K562 (cell line): ENCODE measurements around the gene WDR93. TPM values are rescaled to one million over a fixed set of nuclear protein-coding genes. Genes with fewer than 3 reads are reported as not detected.
A peak's percentile ranks its signal among the peaks of the same experiment; 100 is the strongest.

Source experiments
- ATAC-seq: fragments of 200-7000 bp; cut with Tn5 transposase; 3 replicates; pipeline ENCODE4 v1.9.1; 2020; ENCODE audit warnings: moderate library complexity
- BruUV-seq: library from RNA; stranded (reverse); fragments of 400-500 nt; replicated peaks from 2 replicates; lab custom pipeline; 2021; lab: Mats Ljungman, UMichigan
- CTCF ChIA-PET: fragments of 300-600 bp; formaldehyde crosslinking; extraction: SDS; loops from one replicate; lab custom pipeline; 2021; ENCODE audit warnings: low intra/inter-chr PET ratio; lab: Yijun Ruan, JAX
- POLR2A ChIA-PET: fragments of 300-600, 350-650 bp; sonication (Branson Sonifier 250); formaldehyde crosslinking; extraction: SDS; loops from one replicate; lab custom pipeline; 2021; ENCODE audit warnings: antibody characterized with exemption, inconsistent platforms; lab: Yijun Ruan, JAX
- DNase-seq, 4 experiments: peaks; one replicate each; pipeline versions ENCODE4 v3.0.0 to v3.0.0-alpha.2; 2011 to 2018; ENCODE audit warnings: low spot score in 3 of 4, mixed read lengths in 3 of 4; ENCODE audit errors: extremely low read depth in 1 of 4
- FAIRE-seq: peaks from 2 replicates; lab custom pipeline; 2011; peaks lifted over from hg19 to GRCh38; lab: Jason Lieb, UNC
- H2AFZ ChIP-seq: 2 replicates; pipeline ENCODE4 v1.6.0; 2011; ENCODE audit warnings: low read depth, low read length, control low read depth, inconsistent platforms
- H3K27ac ChIP-seq: fragments of 200-600 bp; 3 replicates; pipeline ENCODE4 v1.8.0; 2011; ENCODE audit warnings: low read depth, mild to moderate bottlenecking, control low read depth, inconsistent platforms, low read length, moderate library complexity, mixed read lengths; ENCODE audit errors: extremely low read depth
- H3K27me3 ChIP-seq, 2 experiments: fragments of 300-600 bp in 1 of 2; 2 replicates in 1 of 2; 3 replicates in 1 of 2; pipeline versions ENCODE4 v1.6.0 to v1.8.0; 2011; ENCODE audit warnings: inconsistent platforms in 2 of 2, low read length in 2 of 2, mild to moderate bottlenecking in 1 of 2, mixed read lengths in 1 of 2, moderate library complexity in 1 of 2; ENCODE audit not compliant: control insufficient read depth in 2 of 2, insufficient read depth in 2 of 2
- H3K36me3 ChIP-seq: fragments of 300-600 bp; 3 replicates; pipeline ENCODE4 v1.8.0; 2011; ENCODE audit warnings: mild to moderate bottlenecking, low read length, inconsistent platforms; ENCODE audit not compliant: control insufficient read depth, insufficient read depth
- H3K4me1 ChIP-seq, 2 experiments: fragments of 200-600 bp in 1 of 2; replicated peaks in 1 of 2; 2 replicates in 1 of 2; 3 replicates in 1 of 2; pipeline versions ENCODE4 v1.5.1 to v1.8.0; 2011; ENCODE audit warnings: inconsistent platforms in 2 of 2, low read length in 2 of 2, mild to moderate bottlenecking in 1 of 2, mixed read lengths in 1 of 2, moderate library complexity in 1 of 2; ENCODE audit not compliant: control insufficient read depth in 2 of 2, insufficient read depth in 2 of 2
- H3K4me2 ChIP-seq: 2 replicates; pipeline ENCODE4 v1.6.1; 2011; ENCODE audit warnings: low read length, control low read depth, inconsistent platforms, mixed read lengths; ENCODE audit not compliant: insufficient read depth
- H3K4me3 ChIP-seq: fragments of 200-600 bp; sonication (generic), shearing (Covaris generic); 2 replicates; pipeline ENCODE4 v1.5.1; 2016; ENCODE audit warnings: control low read depth, inconsistent platforms
- H3K79me2 ChIP-seq: fragments of 200-600 bp; 3 replicates; pipeline ENCODE4 v1.8.0; 2011; ENCODE audit warnings: low read length, inconsistent platforms; ENCODE audit not compliant: control insufficient read depth, insufficient read depth
- H3K9ac ChIP-seq, 2 experiments: 2 replicates each; pipeline versions ENCODE4 v1.6.0 to v1.6.1; 2011; ENCODE audit warnings: low read depth in 2 of 2, low read length in 2 of 2, control low read depth in 1 of 2, inconsistent platforms in 1 of 2, mild to moderate bottlenecking in 1 of 2, mixed read lengths in 1 of 2; ENCODE audit not compliant: insufficient read depth in 1 of 2
- H3K9me1 ChIP-seq: one replicate; pipeline ENCODE4 v1.6.0; 2011; ENCODE audit warnings: inconsistent platforms, mild to moderate bottlenecking, low read length, moderate library complexity; ENCODE audit not compliant: control insufficient read depth, insufficient read depth
- H3K9me3 ChIP-seq: replicated peaks from 2 replicates; pipeline ENCODE4 v1.5.1; 2011; ENCODE audit warnings: low read depth, low read length, inconsistent platforms; ENCODE audit not compliant: control insufficient read depth, insufficient read depth
- H4K20me1 ChIP-seq: replicated peaks from 2 replicates; pipeline ENCODE4 v1.6.1; 2011; ENCODE audit warnings: low read length, inconsistent platforms, mixed read lengths; ENCODE audit not compliant: control insufficient read depth, insufficient read depth
- ATF7 ChIP-seq: fragments of 450-650 bp; IDR thresholded peaks from 2 replicates; pipeline ENCODE4 v1.7.1; 2014; ENCODE audit warnings: mild to moderate bottlenecking, moderate library complexity
- CTCF ChIP-seq, 3 experiments: IDR thresholded peaks in 2 of 3; conservative IDR thresholded peaks in 1 of 3; 2 replicates each; pipeline ENCODE4 v1.5.1; 2011 to 2012; ENCODE audit warnings: low read length in 3 of 3, mild to moderate bottlenecking in 3 of 3, control low read depth in 2 of 3, improper control_type of control experiment in 1 of 3, inconsistent platforms in 1 of 3, low read depth in 1 of 3, mixed read lengths in 1 of 3, moderate library complexity in 1 of 3; ENCODE audit not compliant: insufficient read depth in 2 of 3
- HMBOX1 ChIP-seq: sonication (generic); IDR thresholded peaks from 2 replicates; pipeline ENCODE4 v1.6.1; 2016
- KAT7 ChIP-seq: sonication (generic); formaldehyde crosslinking; IDR thresholded peaks from 2 replicates; pipeline ENCODE4 v1.8.0; 2022; ENCODE audit warnings: missing genetic modification reagents, mild to moderate bottlenecking, borderline replicate concordance
- PKNOX1 ChIP-seq: fragments of 450-650 bp; IDR thresholded peaks from 2 replicates; pipeline ENCODE4 v1.6.1; 2016
- PTTG1 ChIP-seq: fragments of 450-650 bp; IDR thresholded peaks from 2 replicates; pipeline ENCODE4 v1.6.1; 2016; ENCODE audit warnings: low read depth, mild to moderate bottlenecking, missing genetic modification characterization, missing compliant biosample characterization
- ZNF146 ChIP-seq: IDR thresholded peaks from one replicate; pipeline ENCODE4 v1.6.1; 2018; ENCODE audit warnings: missing compliant biosample characterization; ENCODE audit not compliant: unreplicated experiment
- ZNF511 ChIP-seq: sonication (generic); formaldehyde crosslinking; IDR thresholded peaks from 2 replicates; pipeline ENCODE4 v1.8.0; 2022; ENCODE audit warnings: mild to moderate bottlenecking, missing genetic modification reagents
- WGBS: fragments of 100-300 bp; shearing (Covaris generic); methylation state at CpG from one replicate; pipeline ENCODE4 v1.1.6; 2016; ENCODE audit warnings: low coverage, mixed read lengths; ENCODE audit not compliant: insufficient coverage; ENCODE audit errors: missing lambda C conversion rate; 5-methylcytosine and 5-hydroxymethylcytosine counted together
- in situ Hi-C: fragments of 300-500 bp; cut with MboI; formaldehyde crosslinking; loops from 4 replicates; pipeline ENCODE4 v1.15.0; 2018; ENCODE audit warnings: inconsistent platforms, mixed read lengths
- intact Hi-C: fragments of 100-400 bp; cut with micrococcal nuclease; formaldehyde crosslinking; loops from 2 replicates; pipeline ENCODE4 v1.14.2; 2022
- polyA plus RNA-seq, 8 experiments: library from polyadenylated mRNA; depleted of rRNA in 4 of 8; stranded (reverse) in 5 of 8; unstranded in 3 of 8; fragments of >200 nt; fragmentation: Nextera tagmentation in 2 of 8; fragmentation: Illumina TruSeq in 1 of 8; extraction: Ambion mirVana in 2 of 8; extraction: Trizol in 1 of 8; gene quantifications; 2 replicates each; pipeline versions ENCODE4 v1.2.1 to v1.2.3, GENCODE V29; 2011 to 2014; ENCODE audit warnings: inconsistent platforms in 1 of 8, missing spikeins in 1 of 8
- total RNA-seq, 7 experiments: library from RNA; depleted of rRNA in 6 of 7; stranded (reverse); fragments of >200 nt in 6 of 7; fragmentation: Illumina TruSeq in 2 of 7; extraction: Trizol in 2 of 7; gene quantifications; 2 replicates each; pipeline versions ENCODE4 v1.2.1 to v1.2.3, GENCODE V29; 2011 to 2021; ENCODE audit warnings: low replicate concordance in 1 of 7

WDR93 gene
- total and polyA plus RNA-seq, 9 of the 15 experiments (the other 6 are each of a cell fraction or from before 2014, with no cell fraction given), result not detected

GRCh38 chr15:89654301-89654761, 36.3 kb upstream of the WDR93 start:
- no peak for DNase-seq
- H3K36me3 ChIP-seq, result no peaks in the 10 kb centered on the region
- CTCF ChIA-PET, result no interaction called here
- no peak for FAIRE-seq
- H2AFZ ChIP-seq, result no peak overlapping the region
- no peaks in the 10 kb centered on the region for H3K9me3 ChIP-seq
- H3K27me3 ChIP-seq, result peaks cover 7 to 35% of the 10 kb centered on the region in 2 experiments; a peak in 3 of 5 replicates
- TF ChIP-seq KAT7 (CRISPR knock-in tag) (no peak), PKNOX1 (no peak), ATF7 (no peak), HMBOX1 (no peak), ZNF146 (CRISPR knock-in tag) (no peak), ZNF511 (CRISPR knock-in tag) (no peak), CTCF (IDR thresholded peaks at IDR 0.05 in 2 of 3, conservative IDR thresholded peaks at IDR 0.05 in 1 of 3; ENCODE audit: insufficient read depth in 2 of 3, low read depth in 1 of 3, low read length in 3 of 3) (no peak), PTTG1 (tag) (no peak)
- 19% methylated on average over 13 of the region's 14 CpGs for WGBS
- H4K20me1 ChIP-seq, result no peaks in the 10 kb centered on the region
- no peak overlapping the region for H3K27ac ChIP-seq
- POLR2A ChIA-PET, result interaction anchor here (0.6 kb wide), 1 partner anchor 39 kb away, joined by 3 read pairs; no protein-coding TSS in a partner anchor
- H3K9ac ChIP-seq, result peak overlapping the region in 1 of 2 experiments; percentile 71; a peak in 2 of 4 replicates
- no peaks in the 10 kb centered on the region for H3K9me1 ChIP-seq
- H3K79me2 ChIP-seq, result no peaks in the 10 kb centered on the region
- no TSS peak for BruUV-seq
- peak overlapping the region; percentile 45; the same call in 1 of the 2 replicates for H3K4me3 ChIP-seq
- no peak for ATAC-seq
- intact Hi-C loops (no loop called here), in situ Hi-C loops (no loop called here)
- peaks cover 0 to 22% of the 10 kb centered on the region in 2 experiments; a peak in 4 of 5 replicates for H3K4me1 ChIP-seq
- H3K4me2 ChIP-seq, result peak overlapping the region; percentile 68
